ENCODE data around the gene SENP8.

Gene SENP8

GRCh38 chr15:72140088-72140487 lies 21.9 kb downstream of the SENP8 start:
- H3K36me3 ChIP-seq (ENCODE audit: control insufficient read depth, low read depth, low read length): no peaks in the 10 kb centered on the region
- no peaks in the 10 kb centered on the region for H3K9me3 ChIP-seq (ENCODE audit: control insufficient read depth, low read depth, low read length)
- H3K4me3 ChIP-seq (ENCODE audit: low read length): no peak overlapping the region
- no peak overlapping the region for H3K9ac ChIP-seq (ENCODE audit: low read length)
- H3K27ac ChIP-seq (ENCODE audit: low read length): no peak overlapping the region
- no peaks in the 10 kb centered on the region for H3K27me3 ChIP-seq (ENCODE audit: control insufficient read depth, insufficient read depth, low read length)
- H3K4me1 ChIP-seq (ENCODE audit: control insufficient read depth, low read depth, low read length): no peaks in the 10 kb centered on the region

- H3K4me1 ChIP-seq (ENCODE audit: control insufficient read depth, low read depth, low read length): no peaks in the 10 kb centered on the region
- no peaks in the 10 kb centered on the region for H3K36me3 ChIP-seq (ENCODE audit: control insufficient read depth, low read depth, low read length)
- H3K9ac ChIP-seq (ENCODE audit: low read length): no peak overlapping the region
- H3K27me3 ChIP-seq (ENCODE audit: control insufficient read depth, insufficient read depth, low read length): no peaks in the 10 kb centered on the region
- H3K27ac ChIP-seq (ENCODE audit: low read length): no peak overlapping the region
- no peak overlapping the region for H3K4me3 ChIP-seq (ENCODE audit: low read length)
- H3K9me3 ChIP-seq (ENCODE audit: control insufficient read depth, low read depth, low read length): no peaks in the 10 kb centered on the region
Measured at GRCh38 chr15:72141171-72142084, 23.2 kb downstream of the SENP8 start.

GRCh38 chr15:72146221-72146620 lies 28.0 kb downstream of the SENP8 start:
- Histone ChIP-seq H3K9me3 (ENCODE audit: control insufficient read depth, low read depth, low read length) (no peaks in the 10 kb centered on the region), H3K4me3 (ENCODE audit: low read length) (no peak overlapping the region), H3K4me1 (ENCODE audit: control insufficient read depth, low read depth, low read length) (no peaks in the 10 kb centered on the region), H3K9ac (ENCODE audit: low read length) (no peak overlapping the region), H3K27me3 (ENCODE audit: control insufficient read depth, insufficient read depth, low read length) (no peaks in the 10 kb centered on the region), H3K27ac (ENCODE audit: low read length) (no peak overlapping the region), H3K36me3 (ENCODE audit: control insufficient read depth, low read depth, low read length) (no peaks in the 10 kb centered on the region)

GRCh38 chr15:72146934-72147333 lies 28.7 kb downstream of the SENP8 start:
- Histone ChIP-seq H3K4me1 (ENCODE audit: control insufficient read depth, low read depth, low read length) (no peaks in the 10 kb centered on the region), H3K27me3 (ENCODE audit: control insufficient read depth, insufficient read depth, low read length) (no peaks in the 10 kb centered on the region), H3K36me3 (ENCODE audit: control insufficient read depth, low read depth, low read length) (no peaks in the 10 kb centered on the region), H3K9me3 (ENCODE audit: control insufficient read depth, low read depth, low read length) (no peaks in the 10 kb centered on the region), H3K9ac (ENCODE audit: low read length) (no peak overlapping the region), H3K4me3 (ENCODE audit: low read length) (no peak overlapping the region), H3K27ac (ENCODE audit: low read length) (no peak overlapping the region)

- Histone ChIP-seq H3K27me3 (ENCODE audit: control insufficient read depth, insufficient read depth, low read length) (no peaks in the 10 kb centered on the region), H3K4me1 (ENCODE audit: control insufficient read depth, low read depth, low read length) (no peaks in the 10 kb centered on the region), H3K9ac (ENCODE audit: low read length) (no peak overlapping the region), H3K4me3 (ENCODE audit: low read length) (no peak overlapping the region), H3K27ac (ENCODE audit: low read length) (no peak overlapping the region), H3K9me3 (ENCODE audit: control insufficient read depth, low read depth, low read length) (no peaks in the 10 kb centered on the region), H3K36me3 (ENCODE audit: control insufficient read depth, low read depth, low read length) (no peaks in the 10 kb centered on the region)
Measured at GRCh38 chr15:72147418-72147817, 29.2 kb downstream of the SENP8 start.

GRCh38 chr15:72153269-72154000 lies 35.2 kb downstream of the SENP8 start:
- Histone ChIP-seq H3K27me3 (ENCODE audit: control insufficient read depth, insufficient read depth, low read length) (peaks cover 7% of the 10 kb centered on the region), H3K9ac (ENCODE audit: low read length) (no peak overlapping the region), H3K36me3 (ENCODE audit: control insufficient read depth, low read depth, low read length) (no peaks in the 10 kb centered on the region), H3K9me3 (ENCODE audit: control insufficient read depth, low read depth, low read length) (no peaks in the 10 kb centered on the region), H3K4me3 (ENCODE audit: low read length) (no peak overlapping the region), H3K27ac (ENCODE audit: low read length) (no peak overlapping the region), H3K4me1 (ENCODE audit: control insufficient read depth, low read depth, low read length) (no peaks in the 10 kb centered on the region)

- Histone ChIP-seq H3K36me3 (ENCODE audit: control insufficient read depth, low read depth, low read length) (no peaks in the 10 kb centered on the region), H3K4me1 (ENCODE audit: control insufficient read depth, low read depth, low read length) (no peaks in the 10 kb centered on the region), H3K9me3 (ENCODE audit: control insufficient read depth, low read depth, low read length) (no peaks in the 10 kb centered on the region), H3K27me3 (ENCODE audit: control insufficient read depth, insufficient read depth, low read length) (peaks cover 7% of the 10 kb centered on the region), H3K4me3 (ENCODE audit: low read length) (no peak overlapping the region), H3K9ac (ENCODE audit: low read length) (no peak overlapping the region), H3K27ac (ENCODE audit: low read length) (no peak overlapping the region)
Measured at GRCh38 chr15:72154316-72154715, 36.1 kb downstream of the SENP8 start.

- no peaks in the 10 kb centered on the region for H3K9me3 ChIP-seq (ENCODE audit: control insufficient read depth, low read depth, low read length)
- H3K4me1 ChIP-seq (ENCODE audit: control insufficient read depth, low read depth, low read length): no peaks in the 10 kb centered on the region
- H3K27me3 ChIP-seq (ENCODE audit: control insufficient read depth, insufficient read depth, low read length): peaks cover 7% of the 10 kb centered on the region
- no peak overlapping the region for H3K27ac ChIP-seq (ENCODE audit: low read length)
- no peaks in the 10 kb centered on the region for H3K36me3 ChIP-seq (ENCODE audit: control insufficient read depth, low read depth, low read length)
- no peak overlapping the region for H3K9ac ChIP-seq (ENCODE audit: low read length)
- H3K4me3 ChIP-seq (ENCODE audit: low read length): no peak overlapping the region
Measured at GRCh38 chr15:72155003-72155621, 36.9 kb downstream of the SENP8 start.

GRCh38 chr15:72155635-72156616 lies 37.7 kb downstream of the SENP8 start:
- Histone ChIP-seq H3K27me3 (ENCODE audit: control insufficient read depth, insufficient read depth, low read length) (peaks cover 7% of the 10 kb centered on the region), H3K4me3 (ENCODE audit: low read length) (no peak overlapping the region), H3K9ac (ENCODE audit: low read length) (no peak overlapping the region), H3K36me3 (ENCODE audit: control insufficient read depth, low read depth, low read length) (no peaks in the 10 kb centered on the region), H3K9me3 (ENCODE audit: control insufficient read depth, low read depth, low read length) (no peaks in the 10 kb centered on the region), H3K27ac (ENCODE audit: low read length) (no peak overlapping the region), H3K4me1 (ENCODE audit: control insufficient read depth, low read depth, low read length) (no peaks in the 10 kb centered on the region)

- Histone ChIP-seq H3K36me3 (ENCODE audit: control insufficient read depth, low read depth, low read length) (no peaks in the 10 kb centered on the region), H3K9ac (ENCODE audit: low read length) (no peak overlapping the region), H3K4me1 (ENCODE audit: control insufficient read depth, low read depth, low read length) (peaks cover 5% of the 10 kb centered on the region), H3K27me3 (ENCODE audit: control insufficient read depth, insufficient read depth, low read length) (peaks cover 7% of the 10 kb centered on the region), H3K4me3 (ENCODE audit: low read length) (no peak overlapping the region), H3K9me3 (ENCODE audit: control insufficient read depth, low read depth, low read length) (no peaks in the 10 kb centered on the region), H3K27ac (ENCODE audit: low read length) (no peak overlapping the region)
Measured at GRCh38 chr15:72156928-72157327, 38.7 kb downstream of the SENP8 start.

All from iPS-18a (cell line).